HEK293T (cell line): ENCODE data around the gene LRP11.
"Not testable (repeated sequence)": the region's sequence is repeated elsewhere in the genome, so short reads cannot be mapped to it uniquely, and the experiment has no call there.

Source experiments
- CTBP1 ChIP-seq: fragments of 450-650 bp; IDR thresholded peaks from 2 replicates; pipeline ENCODE4 v1.6.1; 2016; ENCODE audit warnings: borderline replicate concordance
- ELF4 ChIP-seq: fragments of 450-650 bp; IDR thresholded peaks from 2 replicates; pipeline ENCODE4 v1.6.1; 2017; ENCODE audit warnings: antibody characterized with exemption
- FOXA1 ChIP-seq: fragments of 450-650 bp; IDR thresholded peaks from 2 replicates; pipeline ENCODE4 v1.6.1; 2016; ENCODE audit warnings: mild to moderate bottlenecking
- FOXK2 ChIP-seq: fragments of 450-650 bp; IDR thresholded peaks from 2 replicates; pipeline ENCODE4 v1.6.1; 2016; ENCODE audit warnings: mild to moderate bottlenecking
- FOXM1 ChIP-seq: fragments of 450-650 bp; IDR thresholded peaks from 2 replicates; pipeline ENCODE4 v1.6.1; 2017; ENCODE audit warnings: mild to moderate bottlenecking, borderline replicate concordance
- HDGF ChIP-seq: fragments of 450-650 bp; IDR thresholded peaks from 2 replicates; pipeline ENCODE4 v1.6.1; 2017; ENCODE audit warnings: antibody characterized with exemption, borderline replicate concordance
- PKNOX1 ChIP-seq: fragments of 450-650 bp; IDR thresholded peaks from 2 replicates; pipeline ENCODE4 v1.6.1; 2016
- SP1 ChIP-seq: fragments of 450-650 bp; IDR thresholded peaks from 2 replicates; pipeline ENCODE4 v1.6.1; 2017
- SUZ12 ChIP-seq: fragments of 450-650 bp; IDR thresholded peaks from 2 replicates; pipeline ENCODE4 v1.6.1; 2016; ENCODE audit warnings: mild to moderate bottlenecking

DNA sequence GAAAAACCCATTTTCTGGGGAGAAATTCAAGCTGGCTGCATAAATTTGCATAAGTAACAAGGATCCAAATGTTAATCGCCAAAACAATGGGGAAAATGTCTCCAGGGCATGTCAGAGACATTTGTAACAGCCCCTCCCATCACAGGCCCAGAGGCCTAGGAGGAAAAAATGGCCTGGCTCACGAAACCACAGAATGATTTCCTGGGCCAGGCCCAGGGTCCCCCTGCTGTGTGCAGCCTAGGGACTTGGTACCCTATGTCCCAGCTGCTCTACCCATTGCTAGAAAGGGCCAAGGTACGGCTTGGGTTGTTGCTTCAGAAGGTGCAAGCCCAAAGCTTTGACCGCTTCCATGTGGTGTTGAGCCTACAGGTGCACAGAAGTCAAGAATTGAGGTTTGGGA lies 44.3 kb upstream of the LRP11 start:
- TF ChIP-seq PKNOX1, SUZ12, ELF4, FOXA1, FOXM1, SP1, CTBP1, FOXK2, HDGF: not testable (repeated sequence)
